Umbilical cord (tissue), 2 donors: Measurements from ENCODE around the gene LZTS3. TPM values are rescaled to one million over a fixed set of nuclear protein-coding genes. Genes with fewer than 3 reads are reported as not detected.
A peak's percentile ranks its signal among the peaks of the same experiment; 100 is the strongest.
"Not testable (repeated sequence)": the region's sequence is repeated elsewhere in the genome, so short reads cannot be mapped to it uniquely, and the experiment has no call there.

ENCODE experiments used
- DNase-seq: peaks from one replicate; pipeline ENCODE4 v3.0.0-alpha.2; 2015; ENCODE audit warnings: low spot score
- total RNA-seq: library from RNA; depleted of rRNA; stranded (reverse); fragments of >200 nt; gene quantifications from one replicate; pipeline ENCODE4 v1.2.3, GENCODE V29; 2014; ENCODE audit warnings: low replicate concordance; ENCODE audit not compliant: insufficient read depth

The LZTS3 gene
- total RNA-seq, 1 donor from 2014 or later = 0.96 TPM

- DNase-seq = no peak
These were observed 19.1 kb upstream of the LZTS3 start for GRCh38 chr20:3192226-3193015.

DNA sequence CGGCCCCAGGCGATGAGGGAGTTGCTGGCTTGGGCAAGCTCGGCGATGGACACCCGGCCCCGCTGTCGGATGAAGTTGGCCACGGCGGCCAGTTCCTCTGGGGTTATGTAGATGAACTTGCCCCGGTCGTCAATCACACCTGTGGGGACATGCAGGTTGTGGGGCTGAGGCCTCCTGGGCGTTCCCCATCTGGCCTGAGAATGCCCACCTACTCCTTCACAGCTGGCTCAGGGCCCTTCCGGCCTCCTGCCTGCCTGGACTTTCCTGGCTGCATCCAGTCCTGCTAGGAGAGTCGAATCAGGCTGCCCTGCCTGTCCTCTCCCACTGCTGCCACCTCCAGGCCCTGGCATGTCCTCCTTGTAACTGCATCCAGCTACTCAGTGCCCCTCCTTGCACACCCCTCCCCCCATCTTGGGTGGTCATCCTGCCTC, 17.3 kb upstream of the LZTS3 start:
- DNase-seq = no peak

GRCh38 chr20:3189561-3190131, 16.3 kb upstream of the LZTS3 start:
- DNase-seq = no peak

GRCh38 chr20:3188823-3189413, 15.6 kb upstream of the LZTS3 start:
- DNase-seq = no peak

- not testable (repeated sequence) for DNase-seq
These were observed 14.5 kb upstream of the LZTS3 start for GRCh38 chr20:3187861-3188260.

- DNase-seq = no peak
These were observed 10.7 kb upstream of the LZTS3 start for GRCh38 chr20:3183896-3184612.

DNA sequence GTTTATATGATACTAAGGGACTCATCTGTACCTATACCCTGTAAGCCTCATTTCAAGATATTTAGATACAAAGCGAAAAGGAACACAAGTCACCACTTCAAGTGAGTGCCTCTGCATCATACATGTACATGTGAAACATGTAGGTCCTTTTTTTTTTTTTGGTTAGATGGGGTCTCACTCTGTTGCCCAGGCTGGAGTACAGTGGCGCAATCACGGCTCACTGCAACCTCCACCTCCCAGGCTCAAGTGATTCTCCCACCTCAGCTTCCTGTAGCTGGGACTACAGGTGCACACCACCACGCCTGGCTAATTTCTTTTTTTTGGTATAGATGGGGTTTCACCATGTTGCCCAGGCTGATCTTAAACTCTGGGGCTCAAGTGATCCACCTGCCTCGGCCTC, 9.1 kb upstream of the LZTS3 start:
- not testable (repeated sequence) for DNase-seq

DNA sequence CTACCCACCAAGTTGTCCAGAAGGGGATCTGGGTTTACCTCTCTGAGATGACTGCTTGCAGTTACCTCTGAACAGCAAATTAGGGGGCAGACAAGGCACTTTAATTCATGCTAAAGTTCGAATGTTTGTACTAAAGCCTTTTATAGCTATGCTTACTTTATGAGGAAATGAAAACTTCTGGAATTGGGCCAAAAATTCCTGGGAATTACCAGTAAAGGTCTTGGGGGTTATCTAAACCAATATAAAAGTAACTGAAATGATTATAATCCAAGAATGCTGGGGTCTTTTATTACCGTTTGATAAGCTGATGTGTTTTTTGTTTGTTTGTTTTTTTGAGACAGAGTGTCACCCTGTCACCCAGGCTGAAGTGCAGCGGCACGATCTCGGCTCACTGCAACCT, 7.9 kb upstream of the LZTS3 start:
- no peak for DNase-seq

DNA sequence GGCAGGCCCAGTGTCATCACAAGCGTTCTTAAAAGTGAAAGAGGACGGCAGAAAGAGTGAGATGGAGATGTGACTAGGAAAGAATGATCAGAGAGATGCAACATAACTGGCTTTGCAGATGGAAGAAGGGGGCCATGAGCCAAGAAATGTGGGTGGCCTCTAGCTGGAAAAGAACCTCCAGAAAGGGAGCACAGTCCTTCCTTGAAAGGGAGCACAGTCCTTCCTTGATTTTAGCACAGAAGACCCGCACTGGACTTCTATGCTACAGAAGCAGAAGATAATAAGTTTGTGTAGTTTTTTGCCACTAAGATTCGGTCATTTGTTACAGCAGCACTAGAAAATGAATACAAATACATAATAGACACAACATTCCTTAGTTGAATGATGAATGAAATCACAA, 7.0 kb upstream of the LZTS3 start:
- DNase-seq = no peak

- DNase-seq = no peak
These were observed 4.6 kb upstream of the LZTS3 start for GRCh38 chr20:3177746-3178485.

DNA sequence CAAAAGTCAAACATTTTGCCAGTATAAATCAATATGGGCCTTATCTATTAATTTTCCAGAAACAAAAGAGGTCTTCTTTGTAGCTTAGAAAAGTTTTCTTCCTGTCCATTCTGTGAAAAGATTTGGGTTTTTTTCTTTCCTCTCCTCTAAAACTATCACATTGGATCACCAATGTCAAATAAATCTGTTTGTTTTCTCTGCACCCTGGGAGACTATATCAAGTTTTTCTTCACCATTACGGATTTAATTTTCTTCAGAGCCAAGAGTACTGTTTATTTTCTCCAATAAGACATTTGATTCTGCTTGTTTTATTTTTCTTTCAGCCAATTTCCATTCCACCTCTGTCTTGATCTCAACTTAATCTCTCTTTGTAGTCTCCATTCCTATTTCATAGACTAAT, 1.9 kb upstream of the LZTS3 start:
- no peak for DNase-seq

GRCh38 chr20:3174442-3175261, 1.3 kb upstream of the LZTS3 start:
- DNase-seq = peak; percentile 28

- peak; percentile 87 for DNase-seq
These were observed 477 bp upstream of the LZTS3 start for GRCh38 chr20:3173610-3174441.

DNA sequence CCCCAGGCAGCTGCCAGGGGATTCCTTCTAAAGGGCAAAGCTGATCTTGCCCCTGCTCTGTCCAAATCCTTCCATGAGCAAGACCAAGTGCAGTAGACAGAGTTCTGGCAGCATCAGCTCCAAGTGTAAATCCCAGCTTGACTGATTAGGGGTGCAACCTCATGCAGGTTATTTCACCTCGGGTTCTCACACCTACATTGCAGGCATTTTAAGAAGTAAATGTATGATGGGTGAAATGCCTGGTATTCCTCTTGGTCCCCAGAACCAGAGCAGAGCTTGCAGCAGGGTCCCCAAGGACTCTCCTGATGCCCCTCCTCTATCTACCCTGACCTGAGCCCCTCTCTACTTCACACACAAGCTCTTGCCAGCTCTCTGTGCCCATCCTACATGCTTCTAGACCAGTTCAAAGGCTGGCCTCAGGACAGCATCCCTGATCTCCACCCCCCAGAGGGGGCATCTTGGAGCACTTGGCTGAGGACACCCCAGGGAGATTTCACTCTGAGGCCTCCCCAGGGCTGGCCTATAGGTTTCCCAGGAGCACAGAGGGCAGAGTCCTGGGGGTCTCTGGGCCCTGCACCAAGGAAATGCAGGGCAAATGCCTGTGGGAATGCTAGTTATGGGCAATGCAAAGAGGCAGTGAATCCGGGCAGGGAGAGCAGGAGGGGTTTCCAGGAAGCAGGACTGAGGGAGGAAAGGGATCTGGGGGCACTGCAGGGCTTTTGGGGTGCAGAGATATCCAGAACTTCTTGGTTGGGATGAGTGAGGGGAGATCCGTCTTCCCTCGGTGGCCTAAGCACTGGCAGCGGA, 1.0 kb downstream of the LZTS3 start:
- no peak for DNase-seq

GRCh38 chr20:3171391-3172125, 1.8 kb downstream of the LZTS3 start:
- no peak for DNase-seq

DNA sequence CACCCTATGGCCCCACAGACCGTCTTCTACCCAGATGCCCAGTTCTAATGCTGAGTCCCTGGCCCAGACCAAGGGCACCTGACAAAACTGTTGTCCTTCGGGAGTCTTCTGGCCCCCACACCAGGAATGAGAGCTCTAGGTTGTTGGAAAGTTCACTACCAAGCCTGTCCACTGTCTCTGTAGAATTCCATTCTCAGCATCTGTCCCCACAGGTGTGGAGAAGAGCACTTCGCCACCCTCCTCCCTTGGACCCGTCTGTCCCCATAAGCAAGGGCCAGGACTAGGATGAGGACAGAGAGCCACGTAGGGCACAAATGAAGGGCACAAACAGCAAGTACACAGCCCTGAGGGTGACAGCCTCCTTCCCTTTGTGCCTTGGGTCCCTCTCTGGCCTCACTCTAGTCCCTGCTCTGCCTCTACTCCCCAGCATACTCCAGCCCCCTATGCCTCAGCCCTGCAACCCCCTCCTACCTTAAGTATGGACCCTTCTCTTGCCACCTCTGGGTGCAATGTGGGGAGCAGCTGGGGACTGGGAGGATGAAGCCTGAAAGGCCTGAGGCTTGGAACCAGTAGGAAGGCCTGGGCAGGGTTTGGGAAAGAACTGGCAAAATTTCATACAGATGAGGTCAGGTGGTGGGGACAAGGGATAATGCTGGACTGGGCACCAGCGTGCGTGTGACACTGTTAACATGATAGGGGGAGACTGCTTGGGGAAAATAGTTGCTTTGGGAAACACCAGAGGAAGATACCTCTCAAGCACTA, 4.3 kb downstream of the LZTS3 start:
- DNase-seq = no peak

GRCh38 chr20:3168079-3168828, 5.1 kb downstream of the LZTS3 start:
- DNase-seq = no peak
